HEK293T (cell line): ENCODE data around the gene NAALAD2.

ENCODE experiments used
- BHLHE40 ChIP-seq: fragments of 450-650 bp; IDR thresholded peaks from 2 replicates; pipeline ENCODE4 v1.6.1; 2016; ENCODE audit warnings: mild to moderate bottlenecking, moderate library complexity, borderline replicate concordance
- SP1 ChIP-seq: fragments of 450-650 bp; IDR thresholded peaks from 2 replicates; pipeline ENCODE4 v1.6.1; 2017
- SUZ12 ChIP-seq: fragments of 450-650 bp; IDR thresholded peaks from 2 replicates; pipeline ENCODE4 v1.6.1; 2016; ENCODE audit warnings: mild to moderate bottlenecking
- ZNF384 ChIP-seq: fragments of 450-650 bp; IDR thresholded peaks from 2 replicates; pipeline ENCODE4 v1.6.1; 2016

- no peak for TF ChIP-seq SP1
- TF ChIP-seq SUZ12, result no peak
- no peak for TF ChIP-seq BHLHE40
- TF ChIP-seq ZNF384, result no peak
Measured at GRCh38 chr11:90218606-90219005, 84.1 kb downstream of the NAALAD2 start.
